Stimulated activated CD4-positive, alpha-beta T cell treated with anti-CD3 and anti-CD28 coated beads, Interleukin-4, amount 100 ng/mL, for 24 hours (primary cell): Measurements from ENCODE around the gene DUSP7.
A peak's percentile ranks its signal among the peaks of the same experiment; 100 is the strongest.

Experiments used
- DNase-seq: peaks from one replicate; pipeline ENCODE4 v3.0.0-alpha.2; 2020

The DUSP7 gene, protein sequence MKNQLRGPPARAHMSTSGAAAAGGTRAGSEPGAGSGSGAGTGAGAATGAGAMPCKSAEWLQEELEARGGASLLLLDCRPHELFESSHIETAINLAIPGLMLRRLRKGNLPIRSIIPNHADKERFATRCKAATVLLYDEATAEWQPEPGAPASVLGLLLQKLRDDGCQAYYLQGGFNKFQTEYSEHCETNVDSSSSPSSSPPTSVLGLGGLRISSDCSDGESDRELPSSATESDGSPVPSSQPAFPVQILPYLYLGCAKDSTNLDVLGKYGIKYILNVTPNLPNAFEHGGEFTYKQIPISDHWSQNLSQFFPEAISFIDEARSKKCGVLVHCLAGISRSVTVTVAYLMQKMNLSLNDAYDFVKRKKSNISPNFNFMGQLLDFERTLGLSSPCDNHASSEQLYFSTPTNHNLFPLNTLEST

DNA sequence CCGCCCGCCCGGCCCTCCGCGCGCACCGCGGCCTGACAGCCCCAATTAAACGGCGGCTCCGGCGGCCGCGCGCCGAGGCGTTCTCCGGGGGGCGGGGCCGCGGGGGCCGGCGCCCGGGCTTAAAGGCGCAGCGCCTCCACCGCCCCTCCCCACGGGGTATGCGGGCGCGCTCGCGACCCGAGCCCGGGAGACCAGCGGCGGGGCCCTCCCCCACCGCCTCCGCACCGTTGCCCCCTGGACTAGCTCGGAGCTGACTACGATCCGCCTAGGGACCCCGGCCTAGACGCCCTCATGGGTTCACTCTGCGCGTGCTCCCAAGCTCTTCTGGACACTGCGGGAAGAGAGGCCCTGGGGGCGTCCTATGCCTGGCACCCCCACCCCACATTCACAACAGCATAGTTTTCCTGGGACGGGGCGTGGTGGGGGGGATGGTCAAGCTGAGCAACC lies at the start of gene DUSP7:
Gene DUSP7, minus strand, starts transcription at position 51 of the 447 bp plus-strand sequence. CDS start 205 bp downstream, outside the sequence.
- DNase-seq = peak; percentile 68

GRCh38 chr3:52104684-52105640 lies 48.6 kb upstream of the DUSP7 start:
- no peak for DNase-seq

DNA sequence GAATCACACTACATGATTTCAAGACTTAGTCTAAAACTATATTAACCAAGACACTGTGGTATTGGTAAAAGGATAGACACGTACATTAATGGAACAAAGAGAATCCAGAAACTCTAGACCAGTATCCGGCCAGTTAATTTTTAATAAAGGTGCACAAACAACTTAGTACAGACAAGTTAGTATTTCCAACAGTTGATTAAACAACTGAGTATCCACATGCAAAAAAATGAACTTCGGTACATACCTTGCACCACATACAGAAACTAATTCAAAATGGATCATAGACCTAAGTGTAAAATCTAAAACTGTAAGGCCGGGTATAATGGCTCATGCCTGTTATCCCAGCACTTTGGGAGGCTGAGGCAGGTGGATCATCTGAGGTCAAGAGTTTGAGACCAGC lies 46.6 kb upstream of the DUSP7 start:
- DNase-seq = no peak

DNA sequence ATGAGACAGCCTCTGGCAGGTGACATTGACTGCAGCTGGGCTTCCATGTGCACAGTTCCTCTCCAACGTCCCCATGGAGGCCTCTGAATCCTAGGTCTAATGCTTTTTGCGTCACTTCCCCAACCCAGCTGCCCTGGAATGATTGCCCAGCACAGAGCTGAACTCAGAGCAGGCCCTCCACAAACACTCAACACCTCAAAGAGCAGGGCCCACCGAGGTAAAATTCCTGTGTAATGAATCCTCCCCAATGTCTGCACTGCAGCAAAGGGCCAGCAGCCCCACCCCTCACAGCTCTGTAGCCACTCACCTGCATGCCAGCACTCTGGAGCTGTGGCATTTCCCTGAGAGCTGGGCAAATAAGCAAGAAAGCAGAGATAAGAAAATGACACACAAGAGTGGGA lies 42.6 kb upstream of the DUSP7 start:
- DNase-seq = no peak

- no peak for DNase-seq
These were observed 41.6 kb upstream of the DUSP7 start for GRCh38 chr3:52097851-52098507.

DNA sequence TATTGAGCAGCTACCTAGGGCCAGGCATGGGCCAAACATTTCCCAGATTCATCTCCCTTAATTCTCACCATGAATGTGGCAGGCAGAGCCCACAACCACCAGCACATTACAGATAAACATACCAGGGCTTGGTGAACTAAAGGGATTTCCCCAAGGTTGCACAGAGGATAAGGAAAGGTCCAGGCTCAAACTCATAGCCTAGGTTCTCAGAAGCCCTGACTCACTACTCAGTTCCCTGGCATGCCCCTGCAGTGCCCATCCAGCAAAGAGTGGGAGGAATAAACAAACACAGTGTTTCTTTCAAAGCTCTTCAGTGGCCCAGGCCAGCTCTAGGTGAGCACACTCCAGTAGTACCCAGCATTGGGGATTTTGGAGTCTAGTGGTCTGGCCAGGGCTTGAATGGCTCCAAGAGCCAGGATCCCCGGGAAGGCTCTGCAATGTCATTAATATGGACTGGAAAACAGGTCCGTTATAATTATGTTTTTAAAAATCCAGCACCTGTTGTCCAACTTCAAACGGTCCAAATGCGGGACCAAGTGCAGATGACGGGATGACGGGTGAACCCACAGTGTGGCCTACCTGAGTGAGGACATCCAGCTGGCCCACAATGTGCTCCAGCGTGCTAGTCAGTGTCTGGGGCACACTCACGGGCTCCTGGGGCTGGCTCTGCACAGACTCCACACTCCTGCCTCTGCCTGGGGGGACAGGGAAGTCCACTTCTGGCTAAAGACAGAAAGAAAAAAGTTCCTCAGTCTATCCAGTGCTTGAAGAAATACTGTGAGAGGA lies 39.8 kb upstream of the DUSP7 start:
- DNase-seq = no peak

DNA sequence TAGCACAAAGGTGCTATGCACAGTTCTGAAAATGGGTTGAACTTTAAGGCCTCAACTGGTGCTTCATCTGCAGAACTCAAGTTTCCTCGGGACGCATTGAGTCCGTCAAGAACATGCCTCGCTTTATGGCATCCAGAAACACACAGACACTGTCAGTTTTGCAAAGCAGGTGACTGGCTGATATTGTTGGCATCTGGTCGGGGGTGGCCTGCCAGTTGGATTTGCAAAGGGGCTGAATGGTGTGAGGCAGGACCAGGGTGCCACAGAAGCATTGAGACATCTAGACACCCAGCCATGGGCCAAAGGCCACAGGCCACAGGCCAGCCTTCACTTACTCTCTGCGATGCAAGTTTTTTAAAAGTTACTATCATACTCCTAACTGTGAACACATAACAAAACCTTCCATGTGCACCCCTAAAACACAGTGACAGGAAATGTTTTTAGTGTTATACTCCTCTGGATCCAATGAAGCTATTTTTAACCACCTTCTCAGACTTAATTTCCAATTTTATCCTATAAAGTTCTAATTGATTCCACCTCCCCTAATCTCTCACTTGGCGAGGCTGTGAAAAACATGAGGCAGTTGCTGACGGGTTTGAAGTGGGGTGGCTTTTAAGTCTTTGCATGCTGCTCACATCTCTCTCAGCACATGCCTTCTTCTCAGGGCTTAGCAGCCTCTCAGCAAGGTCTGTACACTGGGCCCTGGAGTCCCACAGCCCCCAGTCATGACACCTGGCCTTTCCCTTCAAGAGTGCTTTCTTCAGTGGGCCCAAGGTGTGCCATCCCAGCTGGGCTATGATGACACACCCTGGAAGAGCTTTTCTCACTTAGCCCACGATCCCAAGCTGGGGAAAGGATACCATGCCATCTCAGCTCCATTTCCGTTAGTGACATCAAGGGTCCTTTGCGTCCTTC lies 38.5 kb upstream of the DUSP7 start:
- no peak for DNase-seq

- no peak for DNase-seq
These were observed 37.6 kb upstream of the DUSP7 start for GRCh38 chr3:52093756-52094545.

- DNase-seq = no peak
These were observed 36.5 kb upstream of the DUSP7 start for GRCh38 chr3:52092891-52093290.

GRCh38 chr3:52092271-52092660 lies 35.9 kb upstream of the DUSP7 start:
- no peak for DNase-seq

- no peak for DNase-seq
These were observed 35.4 kb upstream of the DUSP7 start for GRCh38 chr3:52091586-52092270.

DNA sequence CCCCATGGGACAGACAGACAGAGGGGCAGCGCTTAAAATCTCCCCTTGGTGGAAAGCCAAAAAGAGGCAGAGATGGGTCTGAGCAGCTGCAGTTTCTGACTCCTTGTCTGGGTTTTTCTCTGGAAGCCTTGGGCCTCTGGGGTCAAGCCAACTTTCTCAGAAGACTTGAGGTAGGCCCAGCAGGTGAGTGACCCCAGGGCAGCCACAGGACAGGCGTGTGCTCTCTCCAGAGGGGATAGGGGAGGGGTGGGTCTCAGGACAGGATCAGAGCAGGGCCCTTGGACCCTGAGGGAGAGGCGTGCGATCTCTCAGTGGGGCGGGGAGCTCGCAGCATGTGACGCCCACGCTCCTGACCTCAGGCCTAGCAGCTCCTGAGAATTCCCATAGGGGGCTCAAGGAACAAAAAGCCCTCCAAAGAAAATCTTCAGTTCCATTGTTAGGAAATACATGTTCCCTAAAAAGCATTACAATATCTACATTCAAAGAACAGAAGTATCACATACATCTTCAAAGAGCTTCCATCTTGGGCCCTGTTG lies 34.6 kb upstream of the DUSP7 start:
- DNase-seq = no peak

DNA sequence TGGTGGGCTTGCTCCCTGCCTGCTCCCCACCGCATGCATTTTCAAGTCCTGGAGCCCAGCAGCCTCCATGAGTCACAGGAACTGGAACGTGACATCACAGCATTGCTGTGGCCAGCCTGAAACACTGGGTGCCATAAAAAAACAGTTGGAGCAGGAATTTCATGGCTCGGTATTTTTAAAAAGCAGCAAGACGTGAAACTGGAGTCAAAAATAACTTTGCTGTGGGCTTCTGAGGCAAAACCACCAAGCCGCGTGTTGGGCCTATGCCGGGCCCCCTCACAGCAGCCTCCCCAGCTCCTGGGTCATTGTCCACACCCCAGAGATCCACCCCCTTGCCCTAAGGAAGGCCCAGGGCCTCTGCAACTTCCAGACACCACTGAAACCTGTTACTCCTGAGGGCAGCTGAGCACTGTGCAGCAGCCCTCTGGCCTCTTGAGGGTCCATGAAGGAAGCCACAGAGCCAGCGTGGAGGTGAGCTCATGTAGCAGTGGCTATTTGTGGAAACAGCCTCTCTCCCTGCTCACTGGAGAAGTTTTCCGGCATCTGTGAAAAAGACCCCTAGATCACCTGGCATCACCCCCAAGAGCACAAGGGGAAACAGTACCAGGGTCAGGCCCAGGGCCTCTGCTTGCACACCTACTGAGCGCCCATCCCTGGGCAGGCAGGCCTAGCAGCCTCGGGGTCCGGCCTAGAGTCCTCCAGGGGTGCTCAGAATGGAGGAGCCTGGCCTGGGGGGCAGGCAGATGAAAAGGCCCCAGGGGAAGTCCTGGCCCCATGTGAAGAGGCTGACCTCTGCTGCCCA lies 34.0 kb upstream of the DUSP7 start:
- no peak for DNase-seq

- no peak for DNase-seq
These were observed 33.3 kb upstream of the DUSP7 start for GRCh38 chr3:52089691-52090090.

DNA sequence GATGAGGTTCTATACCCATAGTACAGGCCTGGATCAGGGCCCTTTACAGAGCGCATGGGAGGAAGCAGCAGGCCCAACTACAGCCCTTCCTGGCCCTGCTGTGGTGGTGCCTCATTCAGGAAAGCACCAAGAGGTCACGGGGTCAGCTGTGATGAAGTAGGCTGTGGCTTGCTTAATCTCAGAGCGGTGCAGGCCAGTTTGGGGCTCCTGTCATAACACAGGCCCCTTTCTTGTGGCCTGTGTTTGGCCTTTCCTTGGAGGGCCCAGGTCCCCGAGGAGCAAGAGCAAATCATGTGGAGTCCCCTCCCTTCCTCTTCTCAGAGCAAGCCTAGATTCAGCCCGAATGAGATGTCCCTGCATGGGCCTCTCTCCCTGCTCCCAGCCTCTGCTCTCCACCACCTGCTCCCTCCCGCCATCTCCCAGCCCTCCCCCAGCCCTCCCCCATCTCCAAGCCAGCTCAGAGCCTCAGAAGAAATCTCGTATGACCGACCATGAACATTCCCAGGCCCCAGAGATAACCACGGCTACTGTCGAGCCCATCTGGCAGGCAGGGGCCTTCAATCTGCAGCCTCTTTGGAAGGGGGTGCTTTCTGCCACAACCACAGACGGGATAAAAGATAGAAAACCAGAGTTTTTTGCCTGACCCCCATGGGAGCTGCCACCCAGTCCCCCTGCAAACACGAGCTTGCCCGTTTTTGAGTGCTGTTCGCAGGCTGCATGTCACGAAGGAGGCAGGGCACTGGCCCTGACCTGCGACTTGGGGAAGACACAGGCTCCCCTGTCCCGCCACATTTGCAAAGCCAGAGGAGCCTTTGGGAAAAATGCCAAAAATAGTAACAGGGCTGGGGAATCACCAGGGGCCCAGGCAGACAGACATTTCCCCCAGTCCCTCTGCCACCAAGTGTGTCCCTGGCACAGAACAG lies 32.3 kb upstream of the DUSP7 start:
- no peak for DNase-seq

- no peak for DNase-seq
These were observed 31.4 kb upstream of the DUSP7 start for GRCh38 chr3:52087731-52088130.

DNA sequence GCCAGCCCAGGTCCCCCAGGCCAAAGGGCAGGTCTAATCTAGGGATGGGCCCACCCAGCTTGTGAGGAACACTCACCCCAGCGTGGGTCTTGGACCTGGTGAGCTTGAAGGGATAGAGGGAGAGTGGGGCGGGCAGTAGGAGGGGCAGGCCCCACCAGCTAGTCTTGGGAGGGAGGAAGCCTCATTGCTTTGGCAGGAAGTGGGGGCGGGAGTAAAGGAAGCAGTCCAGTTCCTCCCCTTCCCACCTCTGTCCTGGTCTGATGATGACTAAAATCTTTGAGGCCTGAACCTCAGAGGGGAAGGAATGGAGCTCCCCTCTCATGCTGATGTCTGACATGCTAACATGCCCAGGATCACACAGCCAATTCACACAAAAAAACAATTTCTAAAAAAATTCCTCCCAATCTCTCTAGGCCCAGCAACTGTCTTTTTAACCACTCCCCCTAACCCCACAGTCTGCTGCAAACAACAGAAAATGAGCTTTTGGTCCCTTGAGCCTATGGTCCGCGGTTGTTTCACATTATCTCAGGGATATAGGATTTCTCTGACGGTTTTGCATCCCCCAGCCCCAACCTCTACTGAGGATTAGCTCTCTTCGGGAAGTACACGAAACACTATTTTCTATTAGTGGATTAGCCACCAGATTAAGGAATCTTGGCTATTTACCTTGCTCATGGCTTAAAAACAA lies 30.7 kb upstream of the DUSP7 start:
- no peak for DNase-seq
